T1000 (cell line): Measurements from ENCODE around the gene TRAPPC2L.
"Not testable (repeated sequence)": the region's sequence is repeated elsewhere in the genome, so short reads cannot be mapped to it uniquely, and the experiment has no call there.

Source experiments
- DNase-seq: peaks from one replicate; lab custom pipeline; 2025; ENCODE audit warnings: mixed read lengths; lab: John Stamatoyannopoulos, UW

Gene TRAPPC2L

DNA sequence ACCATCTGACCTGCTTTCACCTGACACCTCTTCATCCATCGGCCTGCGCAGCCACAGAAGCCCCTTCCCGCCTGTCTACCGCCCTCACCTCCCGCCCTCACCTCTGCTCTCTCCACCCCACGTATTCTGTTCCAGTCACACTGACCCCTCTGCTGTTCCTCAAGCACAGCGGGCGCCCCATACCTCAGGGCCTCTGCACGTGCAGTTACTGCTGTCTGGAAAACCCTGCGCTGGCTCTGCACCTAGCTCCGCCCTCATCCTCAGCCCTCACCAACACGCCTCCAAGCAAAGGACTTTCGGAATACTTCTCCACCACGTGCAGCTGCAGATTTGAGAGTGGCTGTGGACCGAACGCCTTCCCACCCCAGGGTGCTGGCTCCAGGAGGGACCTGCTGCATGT is 34.2 kb downstream of the TRAPPC2L start:
- no peak for DNase-seq

DNA sequence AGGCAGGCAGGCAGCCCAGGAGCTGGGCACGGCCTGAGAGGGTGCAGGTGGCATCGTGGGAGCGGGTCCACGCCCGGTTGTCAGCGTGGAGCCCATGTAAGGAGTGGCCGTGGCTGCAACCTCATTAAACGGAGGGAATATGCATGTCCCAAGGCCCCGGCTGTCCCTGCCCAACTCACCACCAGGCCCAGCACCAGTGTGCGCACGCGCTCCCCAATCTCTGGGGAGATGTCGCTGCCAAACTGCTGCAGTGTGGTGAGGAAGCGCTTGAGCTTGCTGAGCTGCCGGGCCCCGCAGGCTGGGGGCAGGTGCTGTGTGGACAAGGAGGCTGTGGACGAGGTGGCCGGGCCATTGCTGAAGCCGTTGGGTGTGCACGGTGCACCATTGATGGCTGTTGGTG is 35.1 kb downstream of the TRAPPC2L start:
- no peak for DNase-seq

DNA sequence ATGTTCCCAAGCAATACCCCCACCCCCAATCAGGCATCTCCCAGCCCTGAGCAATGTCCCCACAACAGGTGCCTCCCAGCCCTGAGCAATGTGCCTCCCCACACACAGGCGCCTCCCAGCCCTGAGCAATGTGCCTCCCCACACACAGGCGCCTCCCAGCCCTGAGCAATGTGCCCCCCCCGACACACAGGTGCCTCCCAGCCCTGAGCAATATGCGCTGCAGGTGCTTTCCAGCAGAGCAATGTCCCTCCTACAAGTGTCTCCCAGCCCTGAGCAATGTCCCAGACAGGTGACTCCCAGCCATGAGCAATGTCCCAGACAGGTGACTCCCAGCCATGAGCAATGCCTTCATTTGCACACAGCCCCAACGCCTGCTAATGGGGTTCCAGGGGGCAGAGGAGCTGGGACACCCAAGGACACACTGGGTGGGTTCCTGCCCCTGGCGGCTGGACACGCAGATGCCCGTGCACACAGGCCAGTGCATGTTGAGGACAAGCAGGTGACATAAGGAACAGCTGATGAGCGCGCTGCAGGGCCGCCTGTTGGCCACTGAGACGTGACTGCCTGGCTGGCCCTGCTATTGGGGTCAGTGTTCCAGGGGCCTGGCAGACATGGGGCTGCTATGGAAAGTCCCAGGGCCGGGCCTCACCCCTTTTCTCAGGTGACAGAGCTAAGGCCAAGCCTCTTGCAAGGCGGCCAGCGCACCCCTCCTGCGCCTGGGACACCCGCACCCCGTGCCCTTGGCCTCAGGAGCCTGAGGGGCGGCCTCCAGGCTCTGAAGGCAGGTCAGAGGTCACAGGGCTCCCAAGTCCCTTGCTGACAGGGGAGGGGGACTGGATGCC is 36.4 kb downstream of the TRAPPC2L start:
- no peak for DNase-seq

DNA sequence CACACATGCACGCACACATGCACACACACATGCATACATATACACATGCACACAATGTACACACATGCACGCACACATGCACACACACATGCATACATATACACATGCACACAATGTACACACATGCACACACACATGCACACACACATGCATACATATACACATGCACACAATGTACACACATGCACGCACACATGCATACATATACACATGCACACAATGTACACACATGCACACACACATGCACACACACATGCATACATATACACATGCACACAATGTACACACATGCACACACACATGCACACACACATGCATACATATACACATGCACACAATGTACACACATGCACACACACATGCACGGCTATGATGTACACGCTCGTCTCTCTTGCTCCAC is 37.3 kb downstream of the TRAPPC2L start:
- not testable (repeated sequence) for DNase-seq

DNA sequence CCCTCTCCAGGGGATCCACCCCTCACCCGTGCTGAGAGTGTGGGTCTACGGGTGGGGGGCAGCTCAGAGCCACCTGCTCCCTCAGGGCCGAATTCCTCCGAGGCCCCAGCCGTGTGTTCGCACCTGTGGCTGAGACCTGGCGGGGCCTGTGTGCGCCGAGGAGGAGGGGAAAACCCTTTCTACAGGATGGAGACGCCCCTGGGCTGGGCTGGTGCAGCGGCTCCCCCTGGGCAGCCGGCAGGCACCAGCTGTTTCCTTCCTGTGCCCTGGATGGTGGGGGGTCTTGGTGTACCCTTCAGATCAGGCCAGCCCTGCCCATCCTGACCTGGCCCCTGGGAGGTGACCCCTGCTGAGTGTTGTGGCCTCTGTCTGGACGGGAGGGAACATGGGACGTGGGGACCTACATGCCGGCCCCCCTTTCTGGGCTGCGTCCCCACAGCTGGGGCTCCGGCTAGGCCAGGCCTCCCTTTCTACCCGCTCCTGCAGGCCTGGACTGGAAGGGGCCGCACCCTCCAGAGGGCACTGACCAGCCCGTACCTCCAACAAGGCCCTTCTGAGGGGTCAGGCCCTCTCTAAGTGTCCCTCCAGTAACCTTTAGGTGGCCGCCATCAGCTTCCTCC is 37.9 kb downstream of the TRAPPC2L start:
- DNase-seq = no peak

DNA sequence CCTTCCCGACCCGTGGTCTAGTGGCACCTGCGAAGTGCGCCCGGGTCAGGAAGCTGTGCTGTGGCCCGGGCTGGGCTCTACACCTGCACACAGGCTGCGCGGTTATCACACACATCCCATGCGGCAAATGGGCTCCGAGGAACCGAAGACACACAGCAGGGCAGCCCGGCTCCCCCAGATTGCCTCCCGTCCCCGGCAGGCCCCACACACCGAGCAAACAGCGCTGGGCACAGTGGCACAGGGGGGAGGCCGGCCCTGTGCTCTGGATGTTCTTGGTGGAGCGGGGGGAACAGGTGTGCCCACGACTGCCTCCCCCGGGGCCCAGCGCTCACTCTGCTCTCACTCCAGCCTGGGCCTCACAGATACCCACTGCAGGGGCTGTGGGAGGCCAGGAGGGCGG is 38.4 kb downstream of the TRAPPC2L start:
- DNase-seq = no peak

DNA sequence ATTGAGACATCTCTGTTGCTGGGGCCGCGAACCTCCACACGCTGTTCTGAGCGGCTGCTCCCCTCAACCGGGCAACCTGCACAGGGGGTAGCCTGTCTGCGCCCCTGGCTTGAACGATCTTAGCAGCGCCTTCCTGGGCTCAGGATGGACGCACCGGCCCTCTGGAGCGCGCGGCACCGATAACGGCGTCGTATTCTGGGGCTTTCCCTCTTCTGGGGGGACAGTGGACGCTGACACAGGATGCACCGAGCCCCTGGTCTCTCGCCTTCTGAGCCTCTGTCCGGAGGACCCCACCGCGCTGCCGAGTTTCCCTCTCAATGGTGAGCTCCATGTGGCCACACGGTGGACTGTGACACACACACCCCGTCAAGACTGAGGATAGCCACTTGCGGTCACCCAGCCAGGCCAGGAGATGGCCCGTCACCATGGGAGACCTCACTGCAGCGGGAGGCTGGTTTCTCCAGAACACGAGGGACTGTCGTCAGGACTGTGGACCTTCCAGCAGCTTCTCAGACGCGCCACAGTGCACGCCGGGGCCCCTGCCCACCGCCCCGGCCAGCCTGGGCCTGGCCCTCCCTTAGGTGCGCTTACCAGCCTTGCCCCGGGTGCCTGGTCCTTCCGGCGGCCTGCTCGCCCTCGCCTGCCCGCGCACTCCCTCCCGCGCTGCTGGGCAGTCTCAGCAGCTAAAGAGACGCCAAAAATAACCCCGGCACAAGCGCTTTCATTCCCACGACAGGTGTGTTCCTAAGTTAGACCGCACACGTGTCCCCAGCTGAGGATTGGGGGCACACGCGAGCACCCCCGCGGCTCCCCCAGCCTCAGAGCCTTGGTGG is 39.5 kb downstream of the TRAPPC2L start:
- DNase-seq = no peak

DNA sequence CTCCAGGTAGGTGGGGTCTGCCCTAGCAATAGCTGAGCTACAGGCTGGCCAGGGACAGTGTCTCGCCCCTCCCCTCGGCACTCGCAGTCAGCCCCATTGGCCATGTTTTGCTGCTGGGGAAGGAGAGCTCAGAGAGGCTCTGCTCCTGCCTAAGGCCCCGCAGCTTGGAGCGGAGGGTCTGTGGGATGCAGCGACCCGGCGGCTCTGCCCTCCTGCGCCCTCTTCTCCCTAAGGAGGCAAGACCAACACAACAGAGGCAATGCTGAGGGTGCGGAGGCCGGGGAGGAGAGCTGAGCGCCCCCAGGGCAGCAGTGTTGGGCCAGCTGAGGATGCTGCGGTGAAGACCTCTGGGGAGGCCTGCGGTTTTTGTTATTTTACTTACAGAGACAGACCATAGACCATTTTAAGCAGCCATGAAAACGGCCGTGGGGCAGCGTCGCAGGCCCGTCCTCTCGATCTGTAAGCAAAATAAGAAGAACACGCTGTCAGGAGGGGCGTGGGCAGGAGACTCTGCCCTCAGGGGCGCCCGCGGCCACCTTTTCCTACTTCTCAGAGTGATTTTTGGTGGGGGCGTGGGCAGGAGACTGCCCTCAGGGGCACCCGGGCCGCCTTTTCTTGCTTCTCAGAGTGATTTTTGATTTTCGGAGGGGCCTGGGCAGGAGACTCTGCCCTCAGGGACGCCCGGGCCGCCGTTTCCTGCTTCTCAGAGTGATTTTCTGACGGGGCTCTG is 40.9 kb downstream of the TRAPPC2L start:
- DNase-seq = no peak

DNA sequence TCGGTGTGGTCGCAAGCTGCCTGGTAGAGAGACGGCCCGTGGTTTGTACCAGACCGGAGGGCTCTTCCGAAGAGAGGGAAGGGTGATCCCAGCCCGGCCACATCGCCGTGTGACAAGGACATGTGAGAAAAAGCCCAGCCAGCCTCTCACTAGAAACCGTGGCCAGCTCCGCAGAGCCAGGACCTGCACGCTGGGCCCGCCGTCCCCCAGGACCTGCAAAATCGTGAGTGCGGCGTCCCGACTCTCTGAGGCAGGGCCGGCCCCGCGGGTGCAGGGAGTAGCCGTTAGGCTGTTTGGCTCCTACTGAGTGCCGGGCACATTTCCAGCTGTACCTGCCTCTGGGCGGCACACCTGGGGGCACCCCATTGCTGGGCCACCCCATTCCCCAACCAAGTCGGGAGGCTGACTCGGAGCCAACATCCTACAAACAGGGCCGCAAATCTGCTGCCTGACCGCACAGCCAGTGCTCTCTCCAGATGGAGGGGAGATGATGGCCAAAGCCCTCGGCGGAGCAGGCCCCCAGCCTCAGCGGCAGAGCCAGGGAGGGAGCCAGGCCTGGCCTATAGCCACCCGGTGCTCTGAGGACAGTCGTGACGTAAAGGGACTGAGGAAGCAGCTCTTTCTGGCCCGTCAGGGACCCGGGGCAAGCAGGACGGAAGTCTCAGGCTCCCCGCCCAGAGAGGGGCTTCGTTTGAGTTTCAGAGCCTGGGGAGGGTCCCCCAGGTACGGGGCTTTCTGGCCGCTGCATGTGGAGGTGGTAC is 43.2 kb downstream of the TRAPPC2L start:
- DNase-seq = no peak

DNA sequence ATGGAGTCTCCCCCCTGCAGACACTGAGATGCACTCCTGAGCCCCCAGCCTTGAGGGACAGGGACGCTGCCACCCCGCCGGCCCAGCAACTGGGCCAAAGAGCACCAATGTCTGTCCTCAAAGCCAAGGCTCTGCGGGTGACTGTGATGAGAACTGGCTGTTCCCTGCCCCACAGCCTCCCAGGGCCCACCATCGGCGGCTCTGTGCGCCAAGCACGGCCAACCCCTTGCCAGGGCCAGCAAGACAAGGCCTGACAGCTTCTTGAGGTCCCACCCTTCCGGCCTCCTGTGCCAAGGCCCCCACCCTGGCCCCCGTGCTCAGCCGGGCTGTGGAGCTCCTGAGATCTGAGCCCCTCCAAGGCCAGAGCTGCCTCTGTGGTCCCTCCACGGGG is 43.7 kb downstream of the TRAPPC2L start:
- no peak for DNase-seq

DNA sequence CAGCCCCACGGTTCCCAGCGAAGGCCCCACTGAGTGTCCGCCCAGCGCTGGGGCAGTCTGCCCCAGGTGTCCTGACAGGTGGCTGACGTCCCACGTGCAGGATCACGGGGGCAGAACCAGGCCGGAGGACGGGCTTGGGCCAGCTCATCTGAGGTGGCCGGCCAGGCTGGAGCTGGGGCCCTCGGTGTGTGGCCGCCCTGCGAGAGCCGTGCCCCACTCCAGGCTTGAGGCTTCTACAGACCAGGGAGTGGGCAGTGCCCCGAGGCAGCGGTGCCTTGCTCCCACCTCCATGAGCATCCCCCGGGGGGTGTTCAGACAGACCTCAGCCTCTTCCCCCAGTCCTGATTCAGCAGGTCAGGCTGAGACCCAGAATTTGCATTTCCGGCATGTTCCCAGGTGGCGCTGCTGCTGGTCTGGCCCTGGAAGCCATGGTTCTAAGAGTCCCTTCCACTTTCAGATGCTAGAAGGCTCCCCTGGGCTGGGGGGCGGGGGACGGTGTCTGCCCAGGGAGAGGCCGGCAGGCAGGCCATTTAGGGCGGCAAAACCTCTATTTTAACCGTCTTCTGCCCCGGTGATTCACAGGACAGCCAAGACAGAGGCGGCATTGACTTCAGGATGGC is 44.9 kb downstream of the TRAPPC2L start:
- no peak for DNase-seq

DNA sequence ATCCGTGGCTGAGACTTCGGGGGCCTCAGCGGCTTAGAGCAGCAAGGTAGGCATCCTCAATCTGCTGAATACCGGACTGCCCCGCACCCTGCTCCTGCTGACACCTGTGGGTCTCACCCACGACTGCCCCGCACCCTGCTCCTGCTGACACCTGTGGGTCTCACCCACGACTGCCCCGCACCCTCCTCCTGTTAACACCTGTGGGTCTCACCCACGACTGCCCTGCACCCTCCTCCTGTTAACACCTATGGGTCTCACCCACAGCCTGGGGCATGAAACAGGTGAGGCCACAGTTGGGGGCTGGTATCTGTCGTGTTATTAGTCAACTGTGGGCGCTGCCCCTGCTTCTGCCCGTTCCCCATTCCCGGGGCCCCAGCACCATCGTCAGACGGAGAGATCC is 45.8 kb downstream of the TRAPPC2L start:
- DNase-seq = no peak

DNA sequence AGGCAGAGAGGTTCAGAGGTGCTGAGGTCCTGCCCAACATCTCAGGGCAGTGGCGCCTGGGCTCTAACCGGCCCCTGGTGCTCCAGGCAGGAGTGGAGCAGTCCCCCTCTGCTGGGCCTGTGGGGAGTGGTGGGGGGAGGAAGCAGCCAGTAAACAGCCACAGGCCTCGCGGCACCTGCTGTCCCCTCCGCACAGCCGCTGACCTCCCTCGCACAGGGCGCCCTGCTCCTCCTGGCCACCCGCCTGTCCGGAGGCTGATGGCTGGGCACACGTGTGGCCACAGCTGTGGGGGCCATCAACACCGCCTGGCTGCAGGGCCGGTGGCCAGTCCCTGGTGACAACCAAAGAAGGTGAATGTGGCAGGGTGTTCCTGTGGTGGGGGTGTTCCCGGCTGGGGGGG is 46.3 kb downstream of the TRAPPC2L start:
- no peak for DNase-seq

DNA sequence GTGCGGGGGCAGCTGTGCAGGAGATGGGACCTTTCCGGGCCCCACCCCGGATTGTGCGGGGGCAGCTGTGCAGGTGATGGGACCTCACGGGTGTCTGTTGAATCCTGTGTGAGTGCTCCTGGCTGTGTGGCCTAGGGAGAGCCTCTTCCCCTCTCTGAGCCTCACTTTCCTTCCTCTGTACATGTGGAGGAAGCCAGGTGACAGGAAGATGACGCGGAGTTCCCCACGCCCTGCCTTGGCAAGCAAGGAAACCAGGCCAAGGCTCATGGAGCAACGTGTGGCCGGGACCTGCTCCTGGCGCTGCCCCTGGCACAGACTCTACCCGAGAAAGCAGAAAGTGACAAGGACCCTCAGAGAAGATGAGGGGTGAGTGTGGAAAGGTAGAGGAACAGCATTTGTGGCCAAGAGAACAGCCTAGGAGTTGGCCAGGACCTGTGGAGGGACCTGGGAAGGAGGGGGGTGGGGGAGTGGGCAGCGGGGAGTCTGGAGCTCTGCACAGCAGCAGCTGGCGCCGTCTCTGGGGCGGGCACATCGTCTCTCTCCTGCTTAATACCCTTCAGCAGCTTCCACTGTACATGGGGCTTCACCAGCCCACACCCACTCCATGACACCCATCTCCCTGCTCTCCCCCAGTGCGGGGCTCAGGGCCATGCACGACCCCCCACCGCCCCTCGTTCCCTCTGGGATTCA is 47.9 kb downstream of the TRAPPC2L start:
- DNase-seq = no peak

DNA sequence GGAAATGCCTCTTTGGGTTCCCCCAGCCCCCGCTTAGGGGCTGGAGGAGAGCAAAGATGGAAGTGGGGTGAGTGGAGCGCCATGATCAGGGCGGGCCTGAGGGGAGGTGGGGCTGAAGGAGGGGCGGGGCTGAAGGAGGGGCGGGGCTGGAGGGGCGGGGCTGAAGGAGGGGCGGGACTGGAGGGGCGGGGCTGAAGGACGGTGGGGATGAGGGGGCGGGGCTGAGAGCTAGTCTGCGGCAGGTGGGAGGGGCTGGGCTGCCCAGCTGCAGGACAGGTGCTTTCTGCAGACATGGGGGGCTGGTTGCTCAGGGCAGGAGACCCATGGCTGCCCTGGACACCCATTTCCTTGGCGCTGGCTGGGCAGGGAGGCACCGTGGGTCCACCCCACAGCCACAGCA is 48.6 kb downstream of the TRAPPC2L start:
- no peak for DNase-seq

DNA sequence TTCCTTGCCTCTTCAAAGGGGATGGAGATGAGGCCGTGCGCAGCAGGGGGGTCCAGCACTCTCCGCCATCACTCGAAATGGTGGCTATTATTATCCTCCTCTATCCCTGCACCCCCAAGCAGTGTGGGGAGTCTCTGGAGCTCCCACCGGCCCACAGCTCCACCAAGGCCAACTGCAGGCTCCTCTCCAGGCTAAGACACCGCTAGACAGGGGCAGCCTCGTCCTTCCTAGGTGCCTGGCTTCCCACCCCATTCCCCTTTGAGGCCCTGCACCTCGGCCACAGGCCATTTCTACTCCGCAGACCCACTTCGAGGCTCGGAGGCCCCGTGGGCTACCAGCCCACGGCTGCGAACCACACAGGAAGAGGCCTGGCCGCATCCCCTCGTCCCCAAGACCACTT is 49.1 kb downstream of the TRAPPC2L start:
- DNase-seq = no peak

DNA sequence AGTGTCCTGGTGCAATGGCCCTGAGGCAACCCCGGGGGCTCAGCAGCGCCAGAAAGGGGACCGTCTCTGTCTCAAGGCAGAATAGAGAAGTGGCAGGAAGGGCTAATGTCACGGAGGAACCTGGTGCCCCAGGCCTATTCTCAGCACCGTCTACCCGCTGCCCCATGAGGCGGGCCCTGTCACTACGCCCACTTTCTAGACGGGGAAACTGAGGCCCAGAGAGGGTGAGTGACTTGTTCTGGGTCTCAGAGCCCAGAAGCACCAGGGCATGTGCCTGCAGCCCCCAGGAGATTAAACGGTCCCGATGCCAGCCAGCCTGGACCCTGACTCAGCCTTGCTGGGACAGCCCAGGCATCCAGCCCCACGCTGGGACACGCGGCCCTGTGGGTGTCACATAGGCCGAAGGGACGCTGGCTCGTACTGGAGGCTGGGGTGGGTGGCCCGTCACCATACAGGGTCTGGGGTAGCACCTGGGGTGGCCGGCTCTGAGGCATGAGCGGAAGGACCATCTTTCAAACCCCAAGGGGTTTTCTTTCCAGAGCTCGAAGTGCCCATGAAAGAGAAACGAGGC is 49.7 kb downstream of the TRAPPC2L start:
- DNase-seq = no peak

DNA sequence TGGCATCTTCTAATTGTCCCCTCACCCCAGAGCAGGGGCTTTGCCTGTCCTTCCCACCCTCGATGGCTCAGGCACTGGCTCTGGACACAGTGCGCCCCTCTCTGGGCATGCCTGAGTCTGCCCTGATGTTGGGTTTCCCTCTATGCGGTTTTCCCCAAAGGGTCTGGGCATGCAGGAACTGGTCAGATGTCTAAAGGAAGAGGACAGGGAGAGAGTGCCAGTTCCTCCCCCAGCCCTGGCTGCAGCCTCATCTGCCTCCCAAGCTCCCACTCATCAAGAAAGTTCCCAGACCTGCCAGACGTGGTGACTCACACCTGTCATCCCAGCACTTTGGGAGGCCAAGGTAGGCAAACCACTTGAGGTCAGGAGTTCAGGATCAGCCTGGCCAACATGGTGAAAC is 50.8 kb downstream of the TRAPPC2L start:
- no peak for DNase-seq

DNA sequence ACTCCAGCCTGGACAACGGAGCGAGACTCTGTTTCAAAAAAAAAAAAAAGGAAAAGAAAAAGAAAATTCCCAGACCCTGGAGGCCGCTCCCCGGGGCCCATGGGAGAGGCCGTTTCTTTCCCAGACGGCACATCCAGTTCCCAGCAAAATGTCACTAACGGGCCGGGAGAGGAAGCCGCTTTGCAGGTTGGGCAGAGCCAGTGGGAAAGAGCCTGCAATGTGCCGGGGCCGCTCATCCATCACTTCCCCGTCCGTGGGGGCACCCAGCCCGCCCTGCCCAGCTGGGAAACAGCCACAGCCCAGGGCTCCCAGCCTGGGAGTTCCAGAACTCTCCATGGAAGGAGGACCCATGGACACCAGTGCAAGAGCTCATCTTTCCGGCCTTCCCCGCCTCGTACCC is 51.4 kb downstream of the TRAPPC2L start:
- no peak for DNase-seq
